A673 (cell line): ENCODE measurements around the gene HSD17B14.

Experiments
- CTCF ChIP-seq: fragments of 300-800, 200-600 bp; sonication (generic); conservative IDR thresholded peaks from 2 replicates; pipeline ENCODE4 v1.5.1; 2017; ENCODE audit warnings: low read depth, mild to moderate bottlenecking, antibody characterized with exemption, low read length, moderate library complexity, mixed read lengths
- EZH2 ChIP-seq: fragments of 200-600 bp; sonication (generic); IDR thresholded peaks from 2 replicates; pipeline ENCODE4 v1.6.1; 2017; ENCODE audit warnings: borderline replicate concordance, low read depth, mild to moderate bottlenecking, mixed read lengths, antibody characterized with exemption, low read length; ENCODE audit not compliant: poor library complexity, severe bottlenecking

GRCh38 chr19:48837051-48837524, 797 bp upstream of the HSD17B14 start:
- TF ChIP-seq CTCF (no peak), EZH2 (no peak)
